Adrenal gland (tissue), 5 donors: ENCODE measurements around the gene ASS1.
A peak's percentile ranks its signal among the peaks of the same experiment; 100 is the strongest.

ENCODE experiments used
- POLR2A ChIP-seq, 2 donors: fragments of 450-650 bp; IDR thresholded peaks; one replicate each; pipeline ENCODE4 v1.6.1; 2017; ENCODE audit warnings: antibody characterized with exemption in 2 of 2, mild to moderate bottlenecking in 2 of 2, moderate library complexity in 1 of 2
- TF ChIP-seq, protein P1 (sequence below), 6 experiments: fragments of 450-650 bp in 4 of 6; fragments of 200-600 bp in 2 of 6; sonication (generic) in 1 of 6; IDR thresholded peaks; 1 replicate in 5 of 6; 2 replicates in 1 of 6; pipeline versions ENCODE4 v1.5.1 to v1.8.0; 2016 to 2021; ENCODE audit warnings: antibody characterized with exemption in 6 of 6, mild to moderate bottlenecking in 2 of 6, moderate library complexity in 1 of 6
- donor health status: DM: no; HTN: no; CAD: no.

DNA sequence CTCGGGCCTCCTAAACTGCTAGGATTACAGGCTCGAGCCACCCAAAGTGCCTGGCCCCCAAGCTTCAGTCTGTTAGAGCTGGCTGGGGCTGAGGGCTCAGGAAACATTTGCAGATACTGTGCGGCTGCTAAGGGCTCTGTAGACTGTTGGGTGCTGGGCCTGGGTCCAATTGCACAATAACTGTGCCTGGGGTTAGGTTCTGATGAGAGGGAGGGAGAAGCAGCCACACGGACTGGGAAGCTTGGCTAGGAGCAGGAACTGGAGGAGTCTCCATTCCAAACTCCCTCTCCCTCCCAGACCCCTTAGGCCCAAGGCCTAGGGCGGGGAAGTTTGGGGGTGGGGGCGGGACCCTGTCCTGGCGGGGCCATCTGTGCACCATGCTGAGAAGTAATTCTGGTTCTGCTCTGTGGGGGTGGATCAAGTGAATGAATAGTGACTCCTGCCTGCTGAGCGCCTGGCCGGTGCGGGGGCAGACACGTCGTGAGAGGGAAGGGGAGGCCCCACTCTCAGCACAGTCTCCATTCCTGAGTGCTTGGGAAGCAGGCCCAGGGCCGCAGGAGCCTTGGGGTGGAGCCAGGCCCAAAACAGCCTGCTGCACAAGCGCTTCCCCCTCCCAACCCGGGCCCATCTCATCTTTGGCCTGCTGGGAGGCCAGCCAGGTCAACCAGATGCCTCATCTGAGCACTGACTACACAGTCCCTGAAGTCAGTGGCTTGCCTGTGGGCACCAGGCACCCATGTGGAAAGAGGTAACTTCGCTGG is 1.5 kb downstream of the ASS1 start:
- TF ChIP-seq, protein P1, sequence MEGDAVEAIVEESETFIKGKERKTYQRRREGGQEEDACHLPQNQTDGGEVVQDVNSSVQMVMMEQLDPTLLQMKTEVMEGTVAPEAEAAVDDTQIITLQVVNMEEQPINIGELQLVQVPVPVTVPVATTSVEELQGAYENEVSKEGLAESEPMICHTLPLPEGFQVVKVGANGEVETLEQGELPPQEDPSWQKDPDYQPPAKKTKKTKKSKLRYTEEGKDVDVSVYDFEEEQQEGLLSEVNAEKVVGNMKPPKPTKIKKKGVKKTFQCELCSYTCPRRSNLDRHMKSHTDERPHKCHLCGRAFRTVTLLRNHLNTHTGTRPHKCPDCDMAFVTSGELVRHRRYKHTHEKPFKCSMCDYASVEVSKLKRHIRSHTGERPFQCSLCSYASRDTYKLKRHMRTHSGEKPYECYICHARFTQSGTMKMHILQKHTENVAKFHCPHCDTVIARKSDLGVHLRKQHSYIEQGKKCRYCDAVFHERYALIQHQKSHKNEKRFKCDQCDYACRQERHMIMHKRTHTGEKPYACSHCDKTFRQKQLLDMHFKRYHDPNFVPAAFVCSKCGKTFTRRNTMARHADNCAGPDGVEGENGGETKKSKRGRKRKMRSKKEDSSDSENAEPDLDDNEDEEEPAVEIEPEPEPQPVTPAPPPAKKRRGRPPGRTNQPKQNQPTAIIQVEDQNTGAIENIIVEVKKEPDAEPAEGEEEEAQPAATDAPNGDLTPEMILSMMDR (IDR thresholded peaks at IDR 0.05), result no peak
- peak in 1 of 2 donors; percentile 56 for TF ChIP-seq POLR2A (IDR thresholded peaks at IDR 0.05)
